LNCAP (cell line): ENCODE measurements around the gene PI4KB.

Experiments used
- TF ChIP-seq, protein P1 (sequence below): fragments of 450-650 bp; IDR thresholded peaks from 2 replicates; pipeline ENCODE4 v1.5.1; 2017; ENCODE audit warnings: mild to moderate bottlenecking

PI4KB gene

GRCh38 chr1:151368393-151369301, 41.4 kb upstream of the PI4KB start:
- TF ChIP-seq, protein P1, sequence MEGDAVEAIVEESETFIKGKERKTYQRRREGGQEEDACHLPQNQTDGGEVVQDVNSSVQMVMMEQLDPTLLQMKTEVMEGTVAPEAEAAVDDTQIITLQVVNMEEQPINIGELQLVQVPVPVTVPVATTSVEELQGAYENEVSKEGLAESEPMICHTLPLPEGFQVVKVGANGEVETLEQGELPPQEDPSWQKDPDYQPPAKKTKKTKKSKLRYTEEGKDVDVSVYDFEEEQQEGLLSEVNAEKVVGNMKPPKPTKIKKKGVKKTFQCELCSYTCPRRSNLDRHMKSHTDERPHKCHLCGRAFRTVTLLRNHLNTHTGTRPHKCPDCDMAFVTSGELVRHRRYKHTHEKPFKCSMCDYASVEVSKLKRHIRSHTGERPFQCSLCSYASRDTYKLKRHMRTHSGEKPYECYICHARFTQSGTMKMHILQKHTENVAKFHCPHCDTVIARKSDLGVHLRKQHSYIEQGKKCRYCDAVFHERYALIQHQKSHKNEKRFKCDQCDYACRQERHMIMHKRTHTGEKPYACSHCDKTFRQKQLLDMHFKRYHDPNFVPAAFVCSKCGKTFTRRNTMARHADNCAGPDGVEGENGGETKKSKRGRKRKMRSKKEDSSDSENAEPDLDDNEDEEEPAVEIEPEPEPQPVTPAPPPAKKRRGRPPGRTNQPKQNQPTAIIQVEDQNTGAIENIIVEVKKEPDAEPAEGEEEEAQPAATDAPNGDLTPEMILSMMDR, result no peak

GRCh38 chr1:151367658-151368392, 40.6 kb upstream of the PI4KB start:
- TF ChIP-seq, protein P1, result no peak

DNA sequence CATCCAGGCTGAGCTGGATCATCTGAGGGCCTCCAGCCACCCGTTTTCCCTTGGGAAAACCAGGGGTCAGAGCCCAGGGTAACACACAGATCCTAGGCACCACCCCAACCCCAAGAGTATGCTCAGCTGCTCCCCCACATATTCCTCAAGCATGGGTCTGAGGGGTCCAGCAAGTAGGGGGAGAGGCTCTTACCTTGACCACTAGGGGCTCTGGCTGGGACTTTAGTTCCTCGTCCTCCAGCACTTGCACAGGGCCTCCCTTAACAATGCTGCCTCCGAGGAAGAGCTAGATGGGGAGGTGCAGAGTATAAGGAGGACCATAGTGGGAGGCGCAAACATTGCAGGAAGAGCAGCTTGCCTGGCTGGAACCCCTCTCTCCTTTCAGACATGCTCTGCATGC, 37.8 kb upstream of the PI4KB start:
- TF ChIP-seq, protein P1, result no peak

DNA sequence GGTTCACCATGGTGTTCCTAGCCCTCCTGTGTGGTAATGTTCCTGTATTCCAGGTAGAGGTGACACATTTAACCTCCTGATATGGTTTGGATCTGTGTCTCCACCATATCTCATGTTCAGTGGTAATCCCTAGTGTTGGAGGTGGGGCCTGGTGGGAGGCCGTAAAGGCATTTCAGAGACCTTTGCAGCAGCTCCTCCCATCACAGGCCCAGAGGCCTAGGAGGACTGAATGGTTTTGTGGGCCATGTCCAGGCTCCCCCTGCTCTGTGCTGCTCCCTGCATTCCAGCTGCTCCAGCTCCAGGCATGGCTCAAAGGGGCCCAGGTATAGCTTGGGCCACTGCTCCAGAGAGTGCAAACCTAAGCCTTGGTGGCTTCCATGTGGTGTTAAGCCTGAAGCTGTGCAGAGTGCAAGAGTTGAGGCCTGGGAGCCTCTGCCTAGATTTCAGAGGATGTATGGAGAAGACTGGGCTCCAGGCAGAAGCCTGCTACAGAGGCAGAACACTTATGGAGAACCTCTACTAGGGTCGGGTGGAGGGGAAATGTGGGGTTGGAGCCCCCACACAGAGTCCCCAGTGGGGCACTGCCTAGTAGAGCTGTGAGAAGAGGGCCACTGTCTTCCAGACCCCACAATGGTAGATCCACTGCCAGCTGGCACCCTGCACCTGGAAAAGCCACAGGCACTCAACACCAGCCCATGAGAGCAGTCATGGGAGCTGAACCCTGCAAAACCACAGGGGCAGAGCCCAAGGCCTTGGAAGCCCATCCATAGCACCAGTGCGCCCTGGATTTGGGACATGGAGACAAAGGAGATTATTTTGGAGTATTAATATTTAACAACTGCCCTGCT, 35.3 kb upstream of the PI4KB start:
- TF ChIP-seq, protein P1, result no peak

DNA sequence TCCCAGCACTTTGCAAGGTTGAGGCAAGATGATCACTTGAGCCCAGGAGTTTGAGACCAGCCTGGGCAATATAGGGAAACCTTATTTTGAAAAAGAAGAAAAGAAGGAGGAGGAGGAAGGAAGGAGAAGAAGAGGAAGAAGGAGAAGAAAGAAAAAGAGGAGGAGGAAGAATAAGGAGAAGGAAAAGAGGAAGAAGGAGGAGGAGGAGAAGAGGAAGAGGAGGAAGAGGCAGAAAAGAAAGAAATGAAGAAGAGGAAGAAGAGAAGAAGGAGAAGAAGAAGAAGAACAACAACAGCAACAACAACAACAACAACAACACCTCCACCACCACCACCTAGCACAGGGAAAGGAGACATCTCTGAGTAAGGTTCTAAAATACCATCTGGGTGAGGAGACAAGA, 34.7 kb upstream of the PI4KB start:
- TF ChIP-seq, protein P1, result no peak

- TF ChIP-seq, protein P1, result no peak
These were observed 29.5 kb upstream of the PI4KB start for GRCh38 chr1:151356696-151357095.
